H9 (cell line): ENCODE measurements around the gene KLHL2. TPM values are rescaled to one million over a fixed set of nuclear protein-coding genes. Genes with fewer than 3 reads are reported as not detected.

Experiments
- DNase-seq: peaks from one replicate; pipeline ENCODE4 v3.0.0-alpha.2; 2017
- H2AFZ ChIP-seq: one replicate; pipeline ENCODE4 v1.6.1; 2013; ENCODE audit warnings: mild to moderate bottlenecking, low read length, control low read depth, moderate library complexity
- H2AK5ac ChIP-seq: 2 replicates; pipeline ENCODE4 v1.6.1; 2013; ENCODE audit warnings: low read length, control low read depth, mixed read lengths; ENCODE audit not compliant: insufficient read length
- H2BK120ac ChIP-seq: one replicate; pipeline ENCODE4 v1.6.1; 2013; ENCODE audit warnings: low read depth, mild to moderate bottlenecking, low read length, control low read depth, inconsistent platforms; ENCODE audit not compliant: poor library complexity, severe bottlenecking
- H2BK12ac ChIP-seq: 2 replicates; pipeline ENCODE4 v1.6.1; 2013; ENCODE audit warnings: low read length, control low read depth, mixed read lengths, low read depth; ENCODE audit not compliant: insufficient read length
- H2BK15ac ChIP-seq: 2 replicates; pipeline ENCODE4 v1.6.1; 2013; ENCODE audit warnings: low read depth, low read length, control low read depth
- H2BK20ac ChIP-seq: one replicate; pipeline ENCODE4 v1.6.1; 2013; ENCODE audit warnings: low read depth, mild to moderate bottlenecking, low read length, control low read depth, inconsistent platforms; ENCODE audit not compliant: poor library complexity, severe bottlenecking
- H2BK5ac ChIP-seq: 2 replicates; pipeline ENCODE4 v1.6.1; 2013; ENCODE audit warnings: low read length, control low read depth, mixed read lengths; ENCODE audit not compliant: insufficient read length
- H3K14ac ChIP-seq: 2 replicates; pipeline ENCODE4 v1.6.1; 2013; ENCODE audit warnings: low read length, control low read depth; ENCODE audit not compliant: insufficient read depth
- H3K18ac ChIP-seq: 2 replicates; pipeline ENCODE4 v1.6.1; 2013; ENCODE audit warnings: low read depth, mild to moderate bottlenecking, mixed read lengths, low read length, control low read depth; ENCODE audit not compliant: insufficient read length
- H3K23ac ChIP-seq: 2 replicates; pipeline ENCODE4 v1.6.1; 2013; ENCODE audit warnings: low read length, control low read depth, mixed read lengths, low read depth; ENCODE audit not compliant: insufficient read length
- H3K23me2 ChIP-seq: 2 replicates; pipeline ENCODE4 v1.6.1; 2013; ENCODE audit warnings: low read depth, mild to moderate bottlenecking, mixed read lengths, low read length, control low read depth; ENCODE audit not compliant: insufficient read length, poor library complexity, severe bottlenecking
- H3K27ac ChIP-seq: 2 replicates; pipeline ENCODE4 v1.5.1; 2013; ENCODE audit warnings: low read length, control low read depth, mixed read lengths, low read depth; ENCODE audit not compliant: insufficient read length
- H3K27me3 ChIP-seq: 2 replicates; pipeline ENCODE4 v1.6.1; 2013; ENCODE audit warnings: low read length, control low read depth, inconsistent platforms; ENCODE audit not compliant: insufficient read depth
- H3K4ac ChIP-seq: 2 replicates; pipeline ENCODE4 v1.6.1; 2013; ENCODE audit warnings: low read depth, mild to moderate bottlenecking, control low read depth, inconsistent platforms, low read length, moderate library complexity
- H3K4me1 ChIP-seq: 2 replicates; pipeline ENCODE4 v1.6.1; 2013; ENCODE audit warnings: low read length, control low read depth, inconsistent platforms; ENCODE audit not compliant: insufficient read depth
- H3K4me2 ChIP-seq: 2 replicates; pipeline ENCODE4 v1.6.1; 2013; ENCODE audit warnings: low read length, control low read depth, mixed read lengths; ENCODE audit not compliant: insufficient read length, insufficient read depth
- H3K56ac ChIP-seq: 2 replicates; pipeline ENCODE4 v1.6.1; 2013; ENCODE audit warnings: low read depth, mild to moderate bottlenecking, mixed read lengths, low read length, control low read depth; ENCODE audit not compliant: insufficient read length
- H3K79me1 ChIP-seq: 2 replicates; pipeline ENCODE4 v1.6.1; 2013; ENCODE audit warnings: low read depth, mild to moderate bottlenecking, moderate library complexity, low read length, control low read depth, inconsistent platforms; ENCODE audit not compliant: insufficient read depth, poor library complexity, severe bottlenecking
- H3K79me2 ChIP-seq: 2 replicates; pipeline ENCODE4 v1.6.1; 2013; ENCODE audit warnings: low read length, control low read depth, inconsistent platforms; ENCODE audit not compliant: insufficient read depth
- H3K9ac ChIP-seq: 2 replicates; pipeline ENCODE4 v1.6.1; 2013; ENCODE audit warnings: low read length, control low read depth, mixed read lengths; ENCODE audit not compliant: insufficient read length; ENCODE audit errors: extremely low read depth
- H3K9me3 ChIP-seq: one replicate; pipeline ENCODE4 v1.6.1; 2013; ENCODE audit warnings: low read depth, low read length, inconsistent platforms; ENCODE audit not compliant: control insufficient read depth
- H3T11ph ChIP-seq: one replicate; pipeline ENCODE4 v1.6.1; 2013; ENCODE audit warnings: mild to moderate bottlenecking, low read length, control low read depth, inconsistent platforms
- H4K20me1 ChIP-seq: one replicate; pipeline ENCODE4 v1.6.1; 2013; ENCODE audit not compliant: control insufficient read depth, insufficient read length, insufficient read depth
- H4K5ac ChIP-seq: 2 replicates; pipeline ENCODE4 v1.6.1; 2013; ENCODE audit warnings: low read depth, mild to moderate bottlenecking, mixed read lengths, low read length, control low read depth; ENCODE audit not compliant: insufficient read length
- H4K8ac ChIP-seq: replicated peaks from 2 replicates; pipeline ENCODE4 v1.6.1; 2013; ENCODE audit warnings: low read length, control low read depth, mixed read lengths, low read depth; ENCODE audit not compliant: insufficient read length
- H4K91ac ChIP-seq: 2 replicates; pipeline ENCODE4 v1.6.1; 2013; ENCODE audit warnings: low read depth, mild to moderate bottlenecking, moderate library complexity, mixed read lengths, low read length, control low read depth; ENCODE audit not compliant: insufficient read length
- H3K27ac Mint-ChIP-seq, 3 experiments: 2 replicates in 2 of 3; 3 replicates in 1 of 3; pipeline ENCODE4 v1.8.0; 2020 to 2021; ENCODE audit warnings: mixed read lengths in 3 of 3, mild to moderate bottlenecking in 1 of 3, moderate library complexity in 1 of 3
- H3K27me3 Mint-ChIP-seq: 2 replicates; pipeline ENCODE4 v1.8.0; 2021; ENCODE audit warnings: low read depth, mild to moderate bottlenecking, moderate library complexity, mixed read lengths
- H3K36me3 Mint-ChIP-seq, 3 experiments: 2 replicates in 2 of 3; 3 replicates in 1 of 3; pipeline ENCODE4 v1.8.0; 2020 to 2021; ENCODE audit warnings: low read depth in 3 of 3, mixed read lengths in 3 of 3; ENCODE audit not compliant: insufficient read depth in 1 of 3
- H3K4me1 Mint-ChIP-seq, 2 experiments: 2 replicates each; pipeline ENCODE4 v1.8.0; 2020; ENCODE audit warnings: mixed read lengths in 2 of 2
- H3K4me3 Mint-ChIP-seq, 2 experiments: 2 replicates in 1 of 2; 3 replicates in 1 of 2; pipeline ENCODE4 v1.8.0; 2020 to 2021; ENCODE audit warnings: mild to moderate bottlenecking in 2 of 2, mixed read lengths in 2 of 2, moderate library complexity in 1 of 2
- H3K9me3 Mint-ChIP-seq, 2 experiments: 2 replicates in 1 of 2; 3 replicates in 1 of 2; pipeline ENCODE4 v1.8.0; 2020; ENCODE audit warnings: mild to moderate bottlenecking in 2 of 2, mixed read lengths in 2 of 2, moderate library complexity in 1 of 2
- WGBS: extraction: QIAGEN DNeasy Blood & Tissue Kit; methylation state at CpG from one replicate; pipeline ENCODE4 v1.1.7; 2013; ENCODE audit warnings: missing lambda C conversion rate, low lambda C conversion rate, mixed read lengths; ENCODE audit not compliant: insufficient read length; ENCODE audit errors: extremely low coverage; 5-methylcytosine and 5-hydroxymethylcytosine counted together
- total RNA-seq: library from RNA; stranded (reverse); gene quantifications from 2 replicates; pipeline ENCODE4 v1.2.1, GENCODE V29; 2021
- TF ChIP-seq, protein P1 (sequence below): fragments of 200-600 bp; sonication (generic); conservative IDR thresholded peaks from 3 replicates; pipeline ENCODE4 v1.8.0; 2021; ENCODE audit warnings: antibody characterized with exemption, mild to moderate bottlenecking

Gene KLHL2
- total RNA-seq, 1 experiment from 2014 or later: 14.3 TPM

DNA sequence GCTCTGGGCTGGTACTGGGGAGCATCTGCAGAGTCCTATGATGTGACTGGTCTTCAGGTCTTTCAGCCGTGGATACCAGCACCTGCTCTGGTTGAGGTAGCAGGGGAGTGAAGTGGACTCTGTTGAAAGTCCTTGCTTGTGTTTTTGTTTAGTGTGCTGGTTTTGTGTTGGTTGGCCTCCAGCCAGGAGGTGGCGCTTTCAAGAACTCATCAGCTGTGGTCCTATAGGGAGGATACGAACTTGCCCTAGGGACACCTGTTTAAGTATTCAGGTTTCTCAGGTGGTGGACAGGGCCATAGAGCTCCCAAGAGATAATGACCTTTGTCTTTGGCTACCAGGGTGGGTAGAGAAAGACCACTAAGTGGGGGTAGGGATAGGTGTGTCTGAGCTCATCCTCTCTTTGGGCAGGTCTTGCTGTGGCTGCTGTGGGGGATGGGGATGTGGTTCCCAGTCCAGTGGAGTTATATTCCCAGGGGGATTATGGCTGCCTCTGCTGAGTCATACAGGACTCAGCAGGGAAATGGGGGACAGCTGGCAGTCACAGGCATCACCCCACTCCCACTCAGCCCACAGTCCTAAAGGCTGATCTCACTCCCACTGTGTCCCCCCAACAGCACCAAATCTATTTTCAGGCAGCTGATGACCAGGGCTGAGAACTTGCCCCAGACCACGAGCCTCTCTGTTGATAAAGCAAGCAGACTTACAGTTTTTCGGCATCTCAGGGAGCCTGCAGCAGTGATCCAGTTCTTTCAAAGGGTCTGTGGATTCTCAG is 144.2 kb downstream of the KLHL2 start:
- H3K4me2 ChIP-seq: no peak overlapping the region
- H2BK20ac ChIP-seq: no peak overlapping the region
- H3K27ac Mint-ChIP-seq: peak overlapping the region in 2 of 3 experiments; percentile 79 to 92; a peak in 3 of 7 replicates
- no peaks in the 10 kb centered on the region for H3K79me1 ChIP-seq
- H3K27me3 Mint-ChIP-seq: no peaks in the 10 kb centered on the region
- H3K23me2 ChIP-seq: no peaks in the 10 kb centered on the region
- no peaks in the 10 kb centered on the region for H4K20me1 ChIP-seq
- no peak overlapping the region for H3K27ac ChIP-seq
- H3K23ac ChIP-seq: no peak overlapping the region
- no peak overlapping the region for H3K9ac ChIP-seq
- TF ChIP-seq, protein P1, sequence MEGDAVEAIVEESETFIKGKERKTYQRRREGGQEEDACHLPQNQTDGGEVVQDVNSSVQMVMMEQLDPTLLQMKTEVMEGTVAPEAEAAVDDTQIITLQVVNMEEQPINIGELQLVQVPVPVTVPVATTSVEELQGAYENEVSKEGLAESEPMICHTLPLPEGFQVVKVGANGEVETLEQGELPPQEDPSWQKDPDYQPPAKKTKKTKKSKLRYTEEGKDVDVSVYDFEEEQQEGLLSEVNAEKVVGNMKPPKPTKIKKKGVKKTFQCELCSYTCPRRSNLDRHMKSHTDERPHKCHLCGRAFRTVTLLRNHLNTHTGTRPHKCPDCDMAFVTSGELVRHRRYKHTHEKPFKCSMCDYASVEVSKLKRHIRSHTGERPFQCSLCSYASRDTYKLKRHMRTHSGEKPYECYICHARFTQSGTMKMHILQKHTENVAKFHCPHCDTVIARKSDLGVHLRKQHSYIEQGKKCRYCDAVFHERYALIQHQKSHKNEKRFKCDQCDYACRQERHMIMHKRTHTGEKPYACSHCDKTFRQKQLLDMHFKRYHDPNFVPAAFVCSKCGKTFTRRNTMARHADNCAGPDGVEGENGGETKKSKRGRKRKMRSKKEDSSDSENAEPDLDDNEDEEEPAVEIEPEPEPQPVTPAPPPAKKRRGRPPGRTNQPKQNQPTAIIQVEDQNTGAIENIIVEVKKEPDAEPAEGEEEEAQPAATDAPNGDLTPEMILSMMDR: peak; percentile 55; the same call in 2 of the 3 replicates
- peaks cover 0 to 7% (median 0%) of the 10 kb centered on the region in 3 experiments; a peak in 1 of 7 replicates for H3K36me3 Mint-ChIP-seq
- no peak overlapping the region for H3K18ac ChIP-seq
- peaks cover 9 to 10% of the 10 kb centered on the region in 2 experiments; a peak in 4 of 5 replicates for H3K9me3 Mint-ChIP-seq
- no peak overlapping the region for H2AK5ac ChIP-seq
- peak; percentile 43 for DNase-seq
- no peaks in the 10 kb centered on the region for H3K9me3 ChIP-seq
- no peak overlapping the region for H2BK12ac ChIP-seq
- no peak overlapping the region for H4K8ac ChIP-seq
- H3K4ac ChIP-seq: no peak overlapping the region
- no peak overlapping the region for H4K5ac ChIP-seq
- H3K56ac ChIP-seq: no peak overlapping the region
- no peak overlapping the region for H3T11ph ChIP-seq
- no CpG with 5 or more reads among the region's 5 CpGs for WGBS
- no peaks in the 10 kb centered on the region for H3K79me2 ChIP-seq
- H3K14ac ChIP-seq: no peak overlapping the region
- no peak overlapping the region for H2BK120ac ChIP-seq
- H3K4me3 Mint-ChIP-seq: no peak overlapping the region
- H3K27me3 ChIP-seq: no peaks in the 10 kb centered on the region
- H2BK15ac ChIP-seq: no peak overlapping the region
- peaks cover 6 to 8% of the 10 kb centered on the region in 2 experiments; a peak in 2 of 4 replicates for H3K4me1 Mint-ChIP-seq
- H2AFZ ChIP-seq: no peak overlapping the region
- no peak overlapping the region for H2BK5ac ChIP-seq
- H3K4me1 ChIP-seq: no peaks in the 10 kb centered on the region
- no peak overlapping the region for H4K91ac ChIP-seq
